SK-N-SH (cell line): ENCODE measurements around the gene RPL4. TPM values are rescaled to one million over a fixed set of nuclear protein-coding genes. Genes with fewer than 3 reads are reported as not detected.

Experiments used
- CTCF ChIA-PET: fragments of 300-600, 350-600 bp; formaldehyde crosslinking; extraction: SDS; loops from one replicate; lab custom pipeline; 2021; lab: Yijun Ruan, JAX
- POLR2A ChIA-PET: fragments of 350-600 bp; sonication (Branson Sonifier 250); formaldehyde crosslinking; extraction: SDS; loops from one replicate; lab custom pipeline; 2020; ENCODE audit warnings: antibody characterized with exemption, inconsistent platforms; lab: Yijun Ruan, JAX
- DNase-seq: peaks from one replicate; pipeline ENCODE4 v3.0.0; 2012
- H2AFZ ChIP-seq: fragments of 200-600 bp; sonication (generic); 2 replicates; pipeline ENCODE4 v1.8.1; 2016; ENCODE audit warnings: antibody characterized with exemption, mild to moderate bottlenecking, low read depth
- H3F3A ChIP-seq: fragments of 200-600 bp; sonication (generic); replicated peaks from 2 replicates; pipeline ENCODE3; 2016; ENCODE audit warnings: antibody characterized with exemption, mild to moderate bottlenecking; ENCODE audit not compliant: insufficient read depth
- H3K27ac ChIP-seq, 2 experiments: fragments of 200-500 bp in 1 of 2; fragments of 200-600 bp in 1 of 2; sonication (Bioruptor generic) in 1 of 2; sonication (generic), shearing (Covaris generic) in 1 of 2; 2 replicates each; pipeline versions ENCODE4 v1.5.1 to v1.6.1; 2014 to 2016; ENCODE audit warnings: low read depth in 2 of 2, inconsistent platforms in 1 of 2, low read length in 1 of 2, mild to moderate bottlenecking in 1 of 2, mixed read lengths in 1 of 2
- H3K27me3 ChIP-seq: fragments of 200-600 bp; sonication (generic), shearing (Covaris generic); 2 replicates; pipeline ENCODE4 v1.6.1; 2016; ENCODE audit warnings: mixed run types; ENCODE audit not compliant: insufficient read depth
- H3K36me3 ChIP-seq, 2 experiments: fragments of 200-500 bp in 1 of 2; fragments of 200-600 bp in 1 of 2; sonication (Bioruptor generic) in 1 of 2; sonication (generic) in 1 of 2; replicated peaks in 1 of 2; 2 replicates each; pipeline versions ENCODE3 to v1.5.1; 2014 to 2016; ENCODE audit warnings: low read length in 1 of 2, mild to moderate bottlenecking in 1 of 2; ENCODE audit not compliant: insufficient read depth in 2 of 2, control insufficient read depth in 1 of 2
- H3K4me1 ChIP-seq, 2 experiments: fragments of 200-500 bp in 1 of 2; fragments of 200-600 bp in 1 of 2; sonication (Bioruptor generic) in 1 of 2; sonication (generic), shearing (Covaris generic) in 1 of 2; 2 replicates each; pipeline versions ENCODE4 v1.5.1 to v1.6.1; 2014 to 2016; ENCODE audit warnings: low read depth in 1 of 2, low read length in 1 of 2, mixed run types in 1 of 2; ENCODE audit not compliant: insufficient read depth in 2 of 2, control insufficient read depth in 1 of 2
- H3K4me2 ChIP-seq: fragments of 200-600 bp; sonication (generic), shearing (Covaris generic); 2 replicates; pipeline ENCODE4 v1.6.1; 2017; ENCODE audit warnings: mixed run types
- H3K4me3 ChIP-seq, 2 experiments: fragments of 200-500 bp in 1 of 2; fragments of 200-600 bp in 1 of 2; sonication (Bioruptor generic) in 1 of 2; sonication (generic), shearing (Covaris generic) in 1 of 2; 2 replicates each; pipeline versions ENCODE4 v1.5.1 to v1.8.1; 2014 to 2016; ENCODE audit warnings: low read depth in 2 of 2, inconsistent platforms in 1 of 2, low read length in 1 of 2, mild to moderate bottlenecking in 1 of 2, mixed read lengths in 1 of 2, moderate library complexity in 1 of 2
- H3K79me2 ChIP-seq: fragments of 200-600 bp; sonication (generic); 2 replicates; pipeline ENCODE4 v1.8.1; 2017; ENCODE audit warnings: mild to moderate bottlenecking; ENCODE audit not compliant: insufficient read depth
- H3K9ac ChIP-seq: fragments of 200-600 bp; sonication (generic); 2 replicates; pipeline ENCODE4 v1.6.1; 2017; ENCODE audit warnings: mixed run types
- H3K9me2 ChIP-seq: fragments of 200-600 bp; sonication (generic); 2 replicates; pipeline ENCODE4 v1.6.1; 2017; ENCODE audit warnings: mixed run types
- H3K9me3 ChIP-seq: fragments of 200-600 bp; sonication (generic); 2 replicates; pipeline ENCODE4 v1.6.1; 2017; ENCODE audit warnings: mixed run types, mild to moderate bottlenecking, moderate library complexity
- H4K20me1 ChIP-seq: fragments of 200-600 bp; sonication (generic); 2 replicates; pipeline ENCODE4 v1.6.1; 2017; ENCODE audit warnings: mild to moderate bottlenecking, mixed run types; ENCODE audit not compliant: insufficient read depth
- CTCF ChIP-seq: fragments of 200-600 bp; sonication (generic); IDR thresholded peaks from 2 replicates; pipeline ENCODE4 v1.6.1; 2017; ENCODE audit warnings: antibody characterized with exemption, mild to moderate bottlenecking, moderate library complexity
- ELF1 ChIP-seq: IDR thresholded peaks from 2 replicates; pipeline ENCODE4 v1.4.0; 2012
- FOXJ3 ChIP-seq: sonication (generic); formaldehyde crosslinking; IDR thresholded peaks from 2 replicates; pipeline ENCODE4 v1.5.1; 2020; ENCODE audit warnings: mild to moderate bottlenecking, missing genetic modification reagents
- IRF3 ChIP-seq: fragments of 150-350 bp; IDR thresholded peaks from 2 replicates; pipeline ENCODE4 v1.6.1; 2016; ENCODE audit warnings: mild to moderate bottlenecking, low read depth, low read length
- MEF2A ChIP-seq: IDR thresholded peaks from 2 replicates; pipeline ENCODE4 v1.4.0; 2012; ENCODE audit warnings: low read depth, borderline replicate concordance
- PBX3 ChIP-seq: IDR thresholded peaks from 2 replicates; pipeline ENCODE4; 2012
- RAD21 ChIP-seq: IDR thresholded peaks from 2 replicates; pipeline ENCODE4 v1.6.1; 2012; ENCODE audit warnings: mild to moderate bottlenecking, low read length
- TAF1 ChIP-seq: IDR thresholded peaks from 2 replicates; pipeline ENCODE4 v1.6.1; 2012; ENCODE audit warnings: low read depth, mild to moderate bottlenecking, low read length, moderate library complexity, borderline replicate concordance
- USF2 ChIP-seq: fragments of 150-350 bp; IDR thresholded peaks from 2 replicates; pipeline ENCODE4 v1.6.1; 2017; ENCODE audit warnings: antibody characterized with exemption, low read length, low read depth, borderline replicate concordance
- WGBS: methylation state at CpG from one replicate; pipeline ENCODE4 v1.1.6; 2017; ENCODE audit warnings: low lambda C conversion rate; 5-methylcytosine and 5-hydroxymethylcytosine counted together
- polyA plus RNA-seq, 3 experiments: library from polyadenylated mRNA; depleted of rRNA; stranded (reverse); fragments of >200 nt; gene quantifications; 2 replicates each; pipeline ENCODE4 v1.2.3, GENCODE V29; 2012

Gene RPL4
- polyA plus RNA-seq, 1 of the 3 experiments (the other 2 are of a cell fraction): 3,177 TPM

- ChIA-PET CTCF (interaction anchor here (0.8 to 2.0 kb wide), 5 partner anchors 11 to 89 kb away, joined by 3 to 8 read pairs (median 4); partner anchors contain the start of genes RPL4 and ZWILCH), POLR2A (interaction anchor here (0.7 kb wide), 1 partner anchor 23 kb away, joined by 3 read pairs; the partner anchor contains the start of gene SNAPC5)
- Histone ChIP-seq H3K4me3 (no peak overlapping the region), H3K36me3 (no peaks in the 10 kb centered on the region), H3K9ac (no peak overlapping the region), H3K9me2 (no peaks in the 10 kb centered on the region), H3K4me1 (peaks cover 0 to 9% of the 10 kb centered on the region in 2 experiments; a peak in 1 of 4 replicates), H3K27me3 (no peaks in the 10 kb centered on the region), H3K9me3 (no peaks in the 10 kb centered on the region), H3K4me2 (no peak overlapping the region), H2AFZ (no peak overlapping the region), H3F3A (no peaks in the 10 kb centered on the region), H3K27ac (no peak overlapping the region), H3K79me2 (no peaks in the 10 kb centered on the region), H4K20me1 (no peaks in the 10 kb centered on the region)
- TF ChIP-seq IRF3 (no peak), MEF2A (no peak), PBX3 (no peak), FOXJ3 (CRISPR knock-in tag) (no peak), CTCF (no peak)
- no peak for DNase-seq
- 94% methylated on average over 3 of the region's 3 CpGs for WGBS
Observed at GRCh38 chr15:66474963-66475362, 29.7 kb downstream of the RPL4 start.

GRCh38 chr15:66474135-66474534 is 30.5 kb downstream of the RPL4 start:
- WGBS: 100% methylated on average over 2 of the region's 2 CpGs
- CTCF ChIA-PET: interaction anchor here (1.4 to 2.0 kb wide), 2 partner anchors 10 to 24 kb away, joined by 4 to 8 read pairs; no protein-coding TSS in a partner anchor
- Histone ChIP-seq H3K27me3 (no peaks in the 10 kb centered on the region), H4K20me1 (no peaks in the 10 kb centered on the region), H3K4me2 (no peak overlapping the region), H3K9ac (no peak overlapping the region), H3K4me1 (peaks cover 0 to 9% of the 10 kb centered on the region in 2 experiments; a peak in 1 of 4 replicates), H3K36me3 (no peaks in the 10 kb centered on the region), H2AFZ (no peak overlapping the region), H3K4me3 (no peak overlapping the region), H3K9me2 (no peaks in the 10 kb centered on the region)
- POLR2A ChIA-PET: no interaction called here
- DNase-seq: no peak
- TF ChIP-seq ELF1: no peak
- no peak for TF ChIP-seq TAF1
- TF ChIP-seq RAD21: no peak
- no peak for TF ChIP-seq USF2
- TF ChIP-seq, all 33 proteins: peak for 0
- Histone ChIP-seq H3K79me2 (no peaks in the 10 kb centered on the region), H3F3A (no peaks in the 10 kb centered on the region), H3K27ac (no peak overlapping the region), H3K9me3 (no peaks in the 10 kb centered on the region)
